ENCODE results near the gene NACA.

DNA sequence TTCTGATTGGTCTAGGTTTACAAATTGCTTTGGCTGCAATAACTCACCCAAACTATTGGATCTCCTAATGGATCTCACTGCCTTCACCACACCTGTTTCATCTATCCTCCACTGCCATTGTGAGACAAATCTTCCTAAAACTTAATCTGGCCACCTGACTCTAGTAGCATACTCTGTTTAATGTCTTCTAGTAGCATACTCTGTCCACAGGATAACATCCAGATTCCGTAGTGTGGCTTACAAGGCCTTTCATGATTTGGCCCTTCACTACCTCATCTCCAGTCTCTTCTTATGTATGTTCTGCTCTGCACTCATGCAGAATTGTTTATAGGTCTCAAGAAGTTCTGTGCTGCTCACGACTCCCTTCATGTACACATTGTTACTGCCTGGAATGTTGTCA lies 48.0 kb upstream of the NACA start:
- TF ChIP-seq SNAI2 (CRISPR knock-in tag; IDR thresholded peaks at IDR 0.05) (no peak), ZFP30 (CRISPR knock-in tag; IDR thresholded peaks at IDR 0.05) (no peak), ZNF70 (CRISPR knock-in tag; IDR thresholded peaks at IDR 0.05) (no peak), ISL1 (CRISPR knock-in tag; IDR thresholded peaks at IDR 0.05) (no peak), RARB (CRISPR knock-in tag; IDR thresholded peaks at IDR 0.05) (no peak)
- TF ChIP-seq, protein P1, sequence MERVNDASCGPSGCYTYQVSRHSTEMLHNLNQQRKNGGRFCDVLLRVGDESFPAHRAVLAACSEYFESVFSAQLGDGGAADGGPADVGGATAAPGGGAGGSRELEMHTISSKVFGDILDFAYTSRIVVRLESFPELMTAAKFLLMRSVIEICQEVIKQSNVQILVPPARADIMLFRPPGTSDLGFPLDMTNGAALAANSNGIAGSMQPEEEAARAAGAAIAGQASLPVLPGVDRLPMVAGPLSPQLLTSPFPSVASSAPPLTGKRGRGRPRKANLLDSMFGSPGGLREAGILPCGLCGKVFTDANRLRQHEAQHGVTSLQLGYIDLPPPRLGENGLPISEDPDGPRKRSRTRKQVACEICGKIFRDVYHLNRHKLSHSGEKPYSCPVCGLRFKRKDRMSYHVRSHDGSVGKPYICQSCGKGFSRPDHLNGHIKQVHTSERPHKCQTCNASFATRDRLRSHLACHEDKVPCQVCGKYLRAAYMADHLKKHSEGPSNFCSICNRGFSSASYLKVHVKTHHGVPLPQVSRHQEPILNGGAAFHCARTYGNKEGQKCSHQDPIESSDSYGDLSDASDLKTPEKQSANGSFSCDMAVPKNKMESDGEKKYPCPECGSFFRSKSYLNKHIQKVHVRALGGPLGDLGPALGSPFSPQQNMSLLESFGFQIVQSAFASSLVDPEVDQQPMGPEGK (CRISPR knock-in tag; IDR thresholded peaks at IDR 0.05; ENCODE audit: borderline replicate concordance) = no peak

Data from SK-N-SH treated with all-trans-retinoic acid at 6 μM for 48 hours (cell line).